ENCODE data around the gene TMED9.

The TMED9 gene

GRCh38 chr5:177608243-177609075, 16.5 kb downstream of the TMED9 start:
- Histone ChIP-seq H3K9me3 (ENCODE audit: insufficient read depth, low read length) (no peaks in the 10 kb centered on the region), H2AFZ (ENCODE audit: low read depth, low read length) (no peak overlapping the region), H3K27me3 (ENCODE audit: low read depth, low read length) (no peaks in the 10 kb centered on the region), H3K36me3 (replicated peaks; ENCODE audit: low read depth, low read length) (peaks cover 22% of the 10 kb centered on the region), H3K9ac (ENCODE audit: low read length) (no peak overlapping the region), H3K27ac (ENCODE audit: low read length) (no peak overlapping the region), H3K4me2 (ENCODE audit: low read length) (no peak overlapping the region), H3K4me1 (ENCODE audit: low read length) (no peaks in the 10 kb centered on the region), H3K4me3 (ENCODE audit: low read length) (no peak overlapping the region), H3K79me2 (ENCODE audit: low read length) (no peaks in the 10 kb centered on the region), H4K20me1 (ENCODE audit: insufficient read depth, low read length) (0 out of 2 replicates have a peak, but pooled peaks cover 3% of the 10 kb centered on the region)
- no peak for TF ChIP-seq CTCF (IDR thresholded peaks at IDR 0.05; ENCODE audit: low read depth, low read length)
- no peak for TF ChIP-seq EZH2phosphoT487 (IDR thresholded peaks at IDR 0.05; ENCODE audit: low read depth)

- H3K4me3 ChIP-seq (ENCODE audit: low read length): no peak overlapping the region
- H3K4me2 ChIP-seq (ENCODE audit: low read length): no peak overlapping the region
- H3K36me3 ChIP-seq (replicated peaks; ENCODE audit: low read depth, low read length): peaks cover 21% of the 10 kb centered on the region
- no peak overlapping the region for H2AFZ ChIP-seq (ENCODE audit: low read depth, low read length)
- no peak for TF ChIP-seq EZH2phosphoT487 (IDR thresholded peaks at IDR 0.05; ENCODE audit: low read depth)
- no peak for TF ChIP-seq CTCF (IDR thresholded peaks at IDR 0.05; ENCODE audit: low read depth, low read length)
- H4K20me1 ChIP-seq (ENCODE audit: insufficient read depth, low read length): 0 out of 2 replicates have a peak, but pooled peaks cover 3% of the 10 kb centered on the region
- H3K79me2 ChIP-seq (ENCODE audit: low read length): no peaks in the 10 kb centered on the region
- no peak overlapping the region for H3K9ac ChIP-seq (ENCODE audit: low read length)
- no peaks in the 10 kb centered on the region for H3K4me1 ChIP-seq (ENCODE audit: low read length)
- H3K9me3 ChIP-seq (ENCODE audit: insufficient read depth, low read length): no peaks in the 10 kb centered on the region
- H3K27me3 ChIP-seq (ENCODE audit: low read depth, low read length): no peaks in the 10 kb centered on the region
- H3K27ac ChIP-seq (ENCODE audit: low read length): no peak overlapping the region
Measured at GRCh38 chr5:177609076-177610059, 17.4 kb downstream of the TMED9 start.

- Histone ChIP-seq H3K4me3 (ENCODE audit: low read length) (no peak overlapping the region), H4K20me1 (ENCODE audit: insufficient read depth, low read length) (0 out of 2 replicates have a peak, but pooled peaks cover 3% of the 10 kb centered on the region), H2AFZ (ENCODE audit: low read depth, low read length) (no peak overlapping the region), H3K27ac (ENCODE audit: low read length) (no peak overlapping the region), H3K4me2 (ENCODE audit: low read length) (no peak overlapping the region), H3K79me2 (ENCODE audit: low read length) (no peaks in the 10 kb centered on the region), H3K27me3 (ENCODE audit: low read depth, low read length) (no peaks in the 10 kb centered on the region), H3K9ac (ENCODE audit: low read length) (no peak overlapping the region), H3K9me3 (ENCODE audit: insufficient read depth, low read length) (no peaks in the 10 kb centered on the region), H3K36me3 (replicated peaks; ENCODE audit: low read depth, low read length) (peaks cover 18% of the 10 kb centered on the region), H3K4me1 (ENCODE audit: low read length) (no peaks in the 10 kb centered on the region)
- TF ChIP-seq CTCF (IDR thresholded peaks at IDR 0.05; ENCODE audit: low read depth, low read length) (no peak), EZH2phosphoT487 (IDR thresholded peaks at IDR 0.05; ENCODE audit: low read depth) (no peak)
Measured at GRCh38 chr5:177610131-177610769, 18.2 kb downstream of the TMED9 start.

Measured in OCI-LY3 (cell line).